ENCODE measurements around the gene REELD1. TPM values are rescaled to one million over a fixed set of nuclear protein-coding genes. Genes with fewer than 3 reads are reported as not detected.

Gene REELD1
- total RNA-seq, 1 experiment from 2014 or later: 0.25 TPM

DNA sequence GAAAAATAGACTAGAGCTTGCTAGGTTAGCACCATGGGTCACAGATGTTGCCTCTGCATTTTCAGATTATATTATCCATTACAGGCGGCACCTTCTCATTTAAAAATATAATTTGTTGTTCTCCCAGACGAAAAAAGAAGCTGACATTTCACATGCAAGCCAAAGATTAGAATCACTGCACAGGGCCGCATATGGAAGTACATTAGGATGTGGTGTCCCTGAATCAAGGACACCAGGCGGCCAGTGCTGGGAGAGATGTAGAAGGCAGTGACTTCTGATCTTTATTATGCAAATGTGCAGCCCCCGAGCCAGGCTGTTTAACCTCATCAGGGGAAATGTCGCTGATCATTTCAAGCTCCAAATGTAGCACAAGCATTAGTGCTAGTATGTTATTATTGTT lies 22.8 kb downstream of the REELD1 start:
- intact Hi-C loops (cut with micrococcal nuclease): no loop called here
- BruUV-seq (replicated peaks): no TSS peak
- H4K20me1 ChIP-seq (ENCODE audit: insufficient read depth): no peaks in the 10 kb centered on the region

More for the DNA sequence above, 22.8 kb downstream of the REELD1 start:
- CTCF ChIA-PET: no interaction called here
- no peak for DNase-seq (ENCODE audit: low read depth, low spot score)
- Histone ChIP-seq H3K36me3 (ENCODE audit: control insufficient read depth in 1 of 2, insufficient read depth in 2 of 2, low read length in 2 of 2) (no peaks in the 10 kb centered on the region), H3K4me1 (ENCODE audit: control insufficient read depth in 1 of 2, insufficient read depth in 2 of 2, low read length in 2 of 2) (peaks cover 12 to 26% of the 10 kb centered on the region in 2 experiments), H3K9ac (ENCODE audit: low read length) (no peak overlapping the region), H3K4me2 (ENCODE audit: low read length) (no peak overlapping the region), H3K4me3 (replicated peaks in 1 of 2; ENCODE audit: low read depth in 1 of 2, low read length in 2 of 2) (no peak overlapping the region), H3K79me2 (ENCODE audit: insufficient read depth, low read length) (no peaks in the 10 kb centered on the region), H3K27ac (ENCODE audit: low read depth, low read length) (no peak overlapping the region), H3K27me3 (ENCODE audit: insufficient read depth, low read length) (no peaks in the 10 kb centered on the region), H3K9me3 (ENCODE audit: control insufficient read depth in 1 of 2, insufficient read depth in 1 of 2, low read depth in 1 of 2, low read length in 2 of 2) (no peaks in the 10 kb centered on the region), H3K9me2 (ENCODE audit: insufficient read depth) (no peaks in the 10 kb centered on the region), H2AFZ (ENCODE audit: low read depth, low read length, poor library complexity, severe bottlenecking) (no peak overlapping the region)
- RAD21 ChIA-PET (ENCODE audit: low non-redundant PET in 1 of 2, low total read pairs in 2 of 2, uncharacterized antibody in 2 of 2, unreplicated experiment in 2 of 2): no interaction called here
- no peak for ATAC-seq
- POLR2A ChIA-PET: no interaction called here
- no peak for TF ChIP-seq CBX3 (IDR thresholded peaks at IDR 0.05; ENCODE audit: low read depth)
- TF ChIP-seq EZH2 (IDR thresholded peaks at IDR 0.05): no peak
- no peak for TF ChIP-seq POLR2A (IDR thresholded peaks at IDR 0.05; ENCODE audit: borderline replicate concordance, extremely low read depth, insufficient read depth, insufficient read length)
- no peak for TF ChIP-seq POLR2AphosphoS5 (IDR thresholded peaks at IDR 0.05; ENCODE audit: low read depth, low read length)
- TF ChIP-seq, protein P1, sequence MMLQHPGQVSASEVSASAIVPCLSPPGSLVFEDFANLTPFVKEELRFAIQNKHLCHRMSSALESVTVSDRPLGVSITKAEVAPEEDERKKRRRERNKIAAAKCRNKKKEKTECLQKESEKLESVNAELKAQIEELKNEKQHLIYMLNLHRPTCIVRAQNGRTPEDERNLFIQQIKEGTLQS (IDR thresholded peaks at IDR 0.05): no peak
- TF ChIP-seq YY1 (IDR thresholded peaks at IDR 0.05; ENCODE audit: extremely low read depth, insufficient replicate concordance, low read depth, low read length): no peak
- TF ChIP-seq ZFX (IDR thresholded peaks at IDR 0.05): no peak
- TF ChIP-seq, protein P2, sequence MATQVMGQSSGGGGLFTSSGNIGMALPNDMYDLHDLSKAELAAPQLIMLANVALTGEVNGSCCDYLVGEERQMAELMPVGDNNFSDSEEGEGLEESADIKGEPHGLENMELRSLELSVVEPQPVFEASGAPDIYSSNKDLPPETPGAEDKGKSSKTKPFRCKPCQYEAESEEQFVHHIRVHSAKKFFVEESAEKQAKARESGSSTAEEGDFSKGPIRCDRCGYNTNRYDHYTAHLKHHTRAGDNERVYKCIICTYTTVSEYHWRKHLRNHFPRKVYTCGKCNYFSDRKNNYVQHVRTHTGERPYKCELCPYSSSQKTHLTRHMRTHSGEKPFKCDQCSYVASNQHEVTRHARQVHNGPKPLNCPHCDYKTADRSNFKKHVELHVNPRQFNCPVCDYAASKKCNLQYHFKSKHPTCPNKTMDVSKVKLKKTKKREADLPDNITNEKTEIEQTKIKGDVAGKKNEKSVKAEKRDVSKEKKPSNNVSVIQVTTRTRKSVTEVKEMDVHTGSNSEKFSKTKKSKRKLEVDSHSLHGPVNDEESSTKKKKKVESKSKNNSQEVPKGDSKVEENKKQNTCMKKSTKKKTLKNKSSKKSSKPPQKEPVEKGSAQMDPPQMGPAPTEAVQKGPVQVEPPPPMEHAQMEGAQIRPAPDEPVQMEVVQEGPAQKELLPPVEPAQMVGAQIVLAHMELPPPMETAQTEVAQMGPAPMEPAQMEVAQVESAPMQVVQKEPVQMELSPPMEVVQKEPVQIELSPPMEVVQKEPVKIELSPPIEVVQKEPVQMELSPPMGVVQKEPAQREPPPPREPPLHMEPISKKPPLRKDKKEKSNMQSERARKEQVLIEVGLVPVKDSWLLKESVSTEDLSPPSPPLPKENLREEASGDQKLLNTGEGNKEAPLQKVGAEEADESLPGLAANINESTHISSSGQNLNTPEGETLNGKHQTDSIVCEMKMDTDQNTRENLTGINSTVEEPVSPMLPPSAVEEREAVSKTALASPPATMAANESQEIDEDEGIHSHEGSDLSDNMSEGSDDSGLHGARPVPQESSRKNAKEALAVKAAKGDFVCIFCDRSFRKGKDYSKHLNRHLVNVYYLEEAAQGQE (IDR thresholded peaks at IDR 0.05; ENCODE audit: low read depth): no peak
- no peak for TF ChIP-seq CEBPB (IDR thresholded peaks at IDR 0.05; ENCODE audit: low read depth)
- TF ChIP-seq SRF (IDR thresholded peaks at IDR 0.05; ENCODE audit: low read depth): no peak
- TF ChIP-seq, protein P3, sequence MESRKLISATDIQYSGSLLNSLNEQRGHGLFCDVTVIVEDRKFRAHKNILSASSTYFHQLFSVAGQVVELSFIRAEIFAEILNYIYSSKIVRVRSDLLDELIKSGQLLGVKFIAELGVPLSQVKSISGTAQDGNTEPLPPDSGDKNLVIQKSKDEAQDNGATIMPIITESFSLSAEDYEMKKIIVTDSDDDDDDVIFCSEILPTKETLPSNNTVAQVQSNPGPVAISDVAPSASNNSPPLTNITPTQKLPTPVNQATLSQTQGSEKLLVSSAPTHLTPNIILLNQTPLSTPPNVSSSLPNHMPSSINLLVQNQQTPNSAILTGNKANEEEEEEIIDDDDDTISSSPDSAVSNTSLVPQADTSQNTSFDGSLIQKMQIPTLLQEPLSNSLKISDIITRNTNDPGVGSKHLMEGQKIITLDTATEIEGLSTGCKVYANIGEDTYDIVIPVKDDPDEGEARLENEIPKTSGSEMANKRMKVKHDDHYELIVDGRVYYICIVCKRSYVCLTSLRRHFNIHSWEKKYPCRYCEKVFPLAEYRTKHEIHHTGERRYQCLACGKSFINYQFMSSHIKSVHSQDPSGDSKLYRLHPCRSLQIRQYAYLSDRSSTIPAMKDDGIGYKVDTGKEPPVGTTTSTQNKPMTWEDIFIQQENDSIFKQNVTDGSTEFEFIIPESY (IDR thresholded peaks at IDR 0.05; ENCODE audit: extremely low read depth, insufficient replicate concordance, low read length): no peak
- TF ChIP-seq, protein P4, sequence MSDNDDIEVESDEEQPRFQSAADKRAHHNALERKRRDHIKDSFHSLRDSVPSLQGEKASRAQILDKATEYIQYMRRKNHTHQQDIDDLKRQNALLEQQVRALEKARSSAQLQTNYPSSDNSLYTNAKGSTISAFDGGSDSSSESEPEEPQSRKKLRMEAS (IDR thresholded peaks at IDR 0.05): no peak
- no peak for TF ChIP-seq RAD21 (IDR thresholded peaks at IDR 0.05; ENCODE audit: low read depth)
- no peak for TF ChIP-seq FOSL1 (IDR thresholded peaks at IDR 0.05; ENCODE audit: low read depth)
- no peak for TF ChIP-seq EGR1 (IDR thresholded peaks at IDR 0.05; ENCODE audit: low read depth)

All from HCT116 (cell line).